Heart left ventricle (tissue), 13 donors: Measurements from ENCODE around the gene TMEM86B.

Experiments used
- CTCF ChIP-seq, 12 donors: fragments of 200-600 bp; sonication (generic) in 4 of 12; IDR thresholded peaks; one replicate each; pipeline versions ENCODE4 v1.5.0 to v1.8.0; 2018 to 2022; ENCODE audit warnings: antibody characterized with exemption in 12 of 12, mild to moderate bottlenecking in 5 of 12
- POLR2A ChIP-seq, 2 donors: fragments of 450-650 bp; IDR thresholded peaks; one replicate each; pipeline ENCODE4 v1.6.1; 2017; ENCODE audit warnings: antibody characterized with exemption in 2 of 2, mild to moderate bottlenecking in 2 of 2, moderate library complexity in 2 of 2
- donor health status: ischemic (EF 13 %, LVEDD 7.1; RV severe dilation, severe dysfunction).
- donor health status: DM: no; HTN: yes; CAD: no.
- donor health status: DM: no; HTN: no; CAD: no.
- donor health status: ischemic (EF 25% LVEDD 6.9; RV normal size, moderate dysfunction).
- donor health status: ischemic (EF 25% LVEDD 5.7; RV mildly dilated, moderate dysfunction).
- donor health status: ischemic (EF 35%, LVEDD 5.7; RV mildly dilated, moderate dysfunction).
- donor health status: nonischemic (EF 11% LVEDD 7.7; RV severe dilation, severe dysfunction).
- donor health status: DM: yes; HTN: yes; CAD: no.
- donor health status: PGD.
- donor health status: ischemic (EF 29% LVEDD 5.4; RV normal size, mild dysfunction).
- donor health status: nonischemic (EF 23%, LVEDD 6.1; RV moderate dilation, normal function).

GRCh38 chr19:55193481-55193880 lies 35.1 kb downstream of the TMEM86B start:
- TF ChIP-seq CTCF (IDR thresholded peaks at IDR 0.05) (no peak), POLR2A (IDR thresholded peaks at IDR 0.05) (no peak)
